ENCODE results near the gene PRKN.

GRCh38 chr6:162605881-162606280 is 121.7 kb downstream of the PRKN start:
- TF ChIP-seq ZC3H10 (CRISPR knock-in tag; IDR thresholded peaks at IDR 0.05) (no peak), ZNF8 (CRISPR knock-in tag; IDR thresholded peaks at IDR 0.05) (no peak), PPARA (CRISPR knock-in tag; IDR thresholded peaks at IDR 0.05; ENCODE audit: borderline replicate concordance) (no peak), TOX (CRISPR knock-in tag; IDR thresholded peaks at IDR 0.05; ENCODE audit: borderline replicate concordance) (no peak), ZFP3 (CRISPR knock-in tag; IDR thresholded peaks at IDR 0.05) (no peak), POU6F1 (CRISPR knock-in tag; IDR thresholded peaks at IDR 0.05; ENCODE audit: borderline replicate concordance, low read depth) (no peak), ARNTL (CRISPR knock-in tag; IDR thresholded peaks at IDR 0.05; ENCODE audit: borderline replicate concordance, low read depth) (no peak), BACH2 (CRISPR knock-in tag; IDR thresholded peaks at IDR 0.05; ENCODE audit: borderline replicate concordance) (no peak), ZFP30 (CRISPR knock-in tag; IDR thresholded peaks at IDR 0.05) (no peak), CSDC2 (CRISPR knock-in tag; IDR thresholded peaks at IDR 0.05) (no peak)

All from SK-N-SH treated with all-trans-retinoic acid at 6 μM for 48 hours (cell line).